Measurements from ENCODE around the gene EXOC8.

GRCh38 chr1:231351816-231352215, 14.2 kb upstream of the EXOC8 start:
- no peak for TF ChIP-seq ZNF263 (CRISPR knock-in tag; IDR thresholded peaks at IDR 0.05; ENCODE audit: low read depth)
- TF ChIP-seq ESRRA (CRISPR knock-in tag; IDR thresholded peaks at IDR 0.05; ENCODE audit: borderline replicate concordance) = no peak
- no peak for TF ChIP-seq ARID4B (CRISPR knock-in tag; IDR thresholded peaks at IDR 0.05; ENCODE audit: borderline replicate concordance)
- no peak for TF ChIP-seq SMAD3 (CRISPR knock-in tag; IDR thresholded peaks at IDR 0.05; ENCODE audit: borderline replicate concordance)
- TF ChIP-seq SP1 (CRISPR knock-in tag; conservative IDR thresholded peaks at IDR 0.05) = no peak

All from WTC11 (cell line).